ENCODE results near the gene DMXL2.
"Not testable (repeated sequence)": the region's sequence is repeated elsewhere in the genome, so short reads cannot be mapped to it uniquely, and the experiment has no call there.

Gene DMXL2

GRCh38 chr15:51619331-51620035, 3.1 kb downstream of the DMXL2 start:
- Mint-ChIP-seq H3K4me3 (no peak overlapping the region), H3K27ac (ENCODE audit: low read depth) (no peak overlapping the region), H3K4me1 (peaks cover 25% of the 10 kb centered on the region), H3K36me3 (ENCODE audit: insufficient read depth) (peaks cover 6% of the 10 kb centered on the region), H3K9me3 (no peaks in the 10 kb centered on the region), H3K27me3 (no peaks in the 10 kb centered on the region)
- DNase-seq (ENCODE audit: low spot score in 2 of 2) (no peak), ATAC-seq (replicated peaks; ENCODE audit: extremely low read depth, poor library complexity, severe bottlenecking) (no peak)

GRCh38 chr15:51617886-51618285, 4.7 kb downstream of the DMXL2 start:
- Mint-ChIP-seq H3K9me3 (no peaks in the 10 kb centered on the region), H3K27me3 (no peaks in the 10 kb centered on the region), H3K36me3 (ENCODE audit: insufficient read depth) (peaks cover 3% of the 10 kb centered on the region), H3K4me3 (no peak overlapping the region), H3K4me1 (peaks cover 17% of the 10 kb centered on the region), H3K27ac (ENCODE audit: low read depth) (no peak overlapping the region)
- ATAC-seq (replicated peaks; ENCODE audit: extremely low read depth, poor library complexity, severe bottlenecking) (no peak), DNase-seq (ENCODE audit: low spot score in 2 of 2) (no peak)

GRCh38 chr15:51613951-51614350, 8.6 kb downstream of the DMXL2 start:
- Mint-ChIP-seq H3K9me3 (no peaks in the 10 kb centered on the region), H3K36me3 (ENCODE audit: insufficient read depth) (no peaks in the 10 kb centered on the region), H3K4me1 (no peaks in the 10 kb centered on the region), H3K4me3 (no peak overlapping the region), H3K27ac (ENCODE audit: low read depth) (no peak overlapping the region), H3K27me3 (no peaks in the 10 kb centered on the region)
- DNase-seq (ENCODE audit: low spot score in 2 of 2) (no peak), ATAC-seq (replicated peaks; ENCODE audit: extremely low read depth, poor library complexity, severe bottlenecking) (no peak)

GRCh38 chr15:51612669-51613068, 9.9 kb downstream of the DMXL2 start:
- H3K4me3 Mint-ChIP-seq; ATAC-seq (replicated peaks; ENCODE audit: extremely low read depth, poor library complexity, severe bottlenecking); H3K27ac Mint-ChIP-seq (ENCODE audit: low read depth); H3K27me3 Mint-ChIP-seq; H3K9me3 Mint-ChIP-seq; H3K4me1 Mint-ChIP-seq; H3K36me3 Mint-ChIP-seq (ENCODE audit: insufficient read depth); DNase-seq (ENCODE audit: low spot score in 2 of 2): not testable (repeated sequence)

- not testable (repeated sequence) for H3K4me1 Mint-ChIP-seq; H3K4me3 Mint-ChIP-seq; H3K27ac Mint-ChIP-seq (ENCODE audit: low read depth); H3K9me3 Mint-ChIP-seq; H3K36me3 Mint-ChIP-seq (ENCODE audit: insufficient read depth); DNase-seq (ENCODE audit: low spot score in 2 of 2); ATAC-seq (replicated peaks; ENCODE audit: extremely low read depth, poor library complexity, severe bottlenecking)
- H3K27me3 Mint-ChIP-seq, result peaks cover 24% of the 10 kb centered on the region
These were observed 19.1 kb downstream of the DMXL2 start for GRCh38 chr15:51603462-51603948.

GRCh38 chr15:51603002-51603401, 19.6 kb downstream of the DMXL2 start:
- DNase-seq (ENCODE audit: low spot score in 2 of 2), result no peak
- no peak overlapping the region for H3K27ac Mint-ChIP-seq (ENCODE audit: low read depth)
- no peaks in the 10 kb centered on the region for H3K36me3 Mint-ChIP-seq (ENCODE audit: insufficient read depth)
- peaks cover 9% of the 10 kb centered on the region for H3K4me1 Mint-ChIP-seq
- no peak for ATAC-seq (replicated peaks; ENCODE audit: extremely low read depth, poor library complexity, severe bottlenecking)
- H3K4me3 Mint-ChIP-seq, result no peak overlapping the region
- H3K27me3 Mint-ChIP-seq, result peaks cover 24% of the 10 kb centered on the region
- H3K9me3 Mint-ChIP-seq, result no peaks in the 10 kb centered on the region

GRCh38 chr15:51602484-51602883, 20.1 kb downstream of the DMXL2 start:
- DNase-seq (ENCODE audit: low spot score in 2 of 2), result no peak
- Mint-ChIP-seq H3K9me3 (no peaks in the 10 kb centered on the region), H3K4me1 (peaks cover 9% of the 10 kb centered on the region), H3K36me3 (ENCODE audit: insufficient read depth) (no peaks in the 10 kb centered on the region), H3K4me3 (no peak overlapping the region), H3K27ac (ENCODE audit: low read depth) (no peak overlapping the region), H3K27me3 (peaks cover 24% of the 10 kb centered on the region)
- ATAC-seq (replicated peaks; ENCODE audit: extremely low read depth, poor library complexity, severe bottlenecking), result no peak

GRCh38 chr15:51601801-51602200, 20.8 kb downstream of the DMXL2 start:
- DNase-seq (ENCODE audit: low spot score in 2 of 2) (no peak), ATAC-seq (replicated peaks; ENCODE audit: extremely low read depth, poor library complexity, severe bottlenecking) (no peak)
- peaks cover 9% of the 10 kb centered on the region for H3K4me1 Mint-ChIP-seq
- H3K27me3 Mint-ChIP-seq, result peaks cover 24% of the 10 kb centered on the region
- no peak overlapping the region for H3K4me3 Mint-ChIP-seq
- H3K27ac Mint-ChIP-seq (ENCODE audit: low read depth), result no peak overlapping the region
- no peaks in the 10 kb centered on the region for H3K36me3 Mint-ChIP-seq (ENCODE audit: insufficient read depth)
- no peaks in the 10 kb centered on the region for H3K9me3 Mint-ChIP-seq

GRCh38 chr15:51600114-51600513, 22.5 kb downstream of the DMXL2 start:
- no peak overlapping the region for H3K27ac Mint-ChIP-seq (ENCODE audit: low read depth)
- no peak for DNase-seq (ENCODE audit: low spot score in 2 of 2)
- no peak overlapping the region for H3K4me3 Mint-ChIP-seq
- H3K9me3 Mint-ChIP-seq, result no peaks in the 10 kb centered on the region
- H3K36me3 Mint-ChIP-seq (ENCODE audit: insufficient read depth), result no peaks in the 10 kb centered on the region
- H3K27me3 Mint-ChIP-seq, result peaks cover 24% of the 10 kb centered on the region
- H3K4me1 Mint-ChIP-seq, result peaks cover 9% of the 10 kb centered on the region
- no peak for ATAC-seq (replicated peaks; ENCODE audit: extremely low read depth, poor library complexity, severe bottlenecking)

- ATAC-seq (replicated peaks; ENCODE audit: extremely low read depth, poor library complexity, severe bottlenecking) (no peak), DNase-seq (ENCODE audit: low spot score in 2 of 2) (no peak)
- peaks cover 21% of the 10 kb centered on the region for H3K27me3 Mint-ChIP-seq
- H3K9me3 Mint-ChIP-seq, result peaks cover 7% of the 10 kb centered on the region
- no peak overlapping the region for H3K27ac Mint-ChIP-seq (ENCODE audit: low read depth)
- H3K4me3 Mint-ChIP-seq, result no peak overlapping the region
- no peaks in the 10 kb centered on the region for H3K4me1 Mint-ChIP-seq
- H3K36me3 Mint-ChIP-seq (ENCODE audit: insufficient read depth), result no peaks in the 10 kb centered on the region
These were observed 32.5 kb downstream of the DMXL2 start for GRCh38 chr15:51589881-51590568.

GRCh38 chr15:51588966-51589365, 33.6 kb downstream of the DMXL2 start:
- H3K9me3 Mint-ChIP-seq, result peaks cover 7% of the 10 kb centered on the region
- H3K27me3 Mint-ChIP-seq, result peaks cover 19% of the 10 kb centered on the region
- no peak for ATAC-seq (replicated peaks; ENCODE audit: extremely low read depth, poor library complexity, severe bottlenecking)
- H3K27ac Mint-ChIP-seq (ENCODE audit: low read depth), result no peak overlapping the region
- H3K4me1 Mint-ChIP-seq, result no peaks in the 10 kb centered on the region
- no peak for DNase-seq (ENCODE audit: low spot score in 2 of 2)
- H3K4me3 Mint-ChIP-seq, result no peak overlapping the region
- no peaks in the 10 kb centered on the region for H3K36me3 Mint-ChIP-seq (ENCODE audit: insufficient read depth)

- Mint-ChIP-seq H3K27ac (ENCODE audit: low read depth) (no peak overlapping the region), H3K4me3 (no peak overlapping the region), H3K36me3 (ENCODE audit: insufficient read depth) (peaks cover 1% of the 10 kb centered on the region), H3K27me3 (peaks cover 10% of the 10 kb centered on the region), H3K9me3 (peaks cover 7% of the 10 kb centered on the region), H3K4me1 (no peaks in the 10 kb centered on the region)
- ATAC-seq (replicated peaks; ENCODE audit: extremely low read depth, poor library complexity, severe bottlenecking), result no peak
- DNase-seq (ENCODE audit: low spot score in 2 of 2), result no peak
These were observed 36.6 kb downstream of the DMXL2 start for GRCh38 chr15:51585986-51586385.

- ATAC-seq (replicated peaks; ENCODE audit: extremely low read depth, poor library complexity, severe bottlenecking) (no peak), DNase-seq (ENCODE audit: low spot score in 2 of 2) (no peak)
- Mint-ChIP-seq H3K9me3 (peaks cover 7% of the 10 kb centered on the region), H3K27me3 (peaks cover 8% of the 10 kb centered on the region), H3K36me3 (ENCODE audit: insufficient read depth) (peaks cover 1% of the 10 kb centered on the region), H3K4me3 (no peak overlapping the region), H3K4me1 (no peaks in the 10 kb centered on the region), H3K27ac (ENCODE audit: low read depth) (no peak overlapping the region)
These were observed 41.6 kb downstream of the DMXL2 start for GRCh38 chr15:51580982-51581381.
